Measurements from ENCODE around the gene NNMT.

The NNMT gene

DNA sequence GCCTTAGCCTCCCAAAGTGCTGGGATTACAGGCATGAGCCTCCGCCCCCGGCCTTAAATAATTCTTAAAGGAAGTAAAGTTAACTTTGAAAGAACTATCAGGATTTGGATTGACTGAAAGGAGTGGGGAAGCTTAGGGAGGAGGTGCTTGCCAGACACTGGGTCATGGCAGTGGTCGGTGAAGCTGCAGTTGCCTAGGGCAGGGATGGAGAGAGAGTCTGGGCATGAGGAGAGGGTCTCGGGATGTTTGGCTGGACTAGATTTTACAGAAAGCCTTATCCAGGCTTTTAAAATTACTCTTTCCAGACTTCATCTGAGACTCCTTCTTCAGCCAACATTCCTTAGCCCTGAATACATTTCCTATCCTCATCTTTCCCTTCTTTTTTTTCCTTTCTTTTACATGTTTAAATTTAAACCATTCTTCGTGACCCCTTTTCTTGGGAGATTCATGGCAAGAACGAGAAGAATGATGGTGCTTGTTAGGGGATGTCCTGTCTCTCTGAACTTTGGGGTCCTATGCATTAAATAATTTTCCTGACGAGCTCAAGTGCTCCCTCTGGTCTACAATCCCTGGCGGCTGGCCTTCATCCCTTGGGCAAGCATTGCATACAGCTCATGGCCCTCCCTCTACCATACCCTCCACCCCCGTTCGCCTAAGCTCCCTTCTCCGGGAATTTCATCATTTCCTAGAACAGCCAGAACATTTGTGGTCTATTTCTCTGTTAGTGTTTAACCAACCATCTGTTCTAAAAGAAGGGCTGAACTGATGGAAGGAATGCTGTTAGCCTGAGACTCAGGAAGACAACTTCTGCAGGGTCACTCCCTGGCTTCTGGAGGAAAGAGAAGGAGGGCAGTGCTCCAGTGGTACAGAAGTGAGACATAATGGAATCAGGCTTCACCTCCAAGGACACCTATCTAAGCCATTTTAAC lies at the start of gene NNMT:
TSS of gene NNMT (plus strand) at position 724 of the 929 bp plus-strand sequence. CDS start at position 882, 158 bp downstream.
- DNase-seq (ENCODE audit: low read depth), result peak; percentile 90

DNA sequence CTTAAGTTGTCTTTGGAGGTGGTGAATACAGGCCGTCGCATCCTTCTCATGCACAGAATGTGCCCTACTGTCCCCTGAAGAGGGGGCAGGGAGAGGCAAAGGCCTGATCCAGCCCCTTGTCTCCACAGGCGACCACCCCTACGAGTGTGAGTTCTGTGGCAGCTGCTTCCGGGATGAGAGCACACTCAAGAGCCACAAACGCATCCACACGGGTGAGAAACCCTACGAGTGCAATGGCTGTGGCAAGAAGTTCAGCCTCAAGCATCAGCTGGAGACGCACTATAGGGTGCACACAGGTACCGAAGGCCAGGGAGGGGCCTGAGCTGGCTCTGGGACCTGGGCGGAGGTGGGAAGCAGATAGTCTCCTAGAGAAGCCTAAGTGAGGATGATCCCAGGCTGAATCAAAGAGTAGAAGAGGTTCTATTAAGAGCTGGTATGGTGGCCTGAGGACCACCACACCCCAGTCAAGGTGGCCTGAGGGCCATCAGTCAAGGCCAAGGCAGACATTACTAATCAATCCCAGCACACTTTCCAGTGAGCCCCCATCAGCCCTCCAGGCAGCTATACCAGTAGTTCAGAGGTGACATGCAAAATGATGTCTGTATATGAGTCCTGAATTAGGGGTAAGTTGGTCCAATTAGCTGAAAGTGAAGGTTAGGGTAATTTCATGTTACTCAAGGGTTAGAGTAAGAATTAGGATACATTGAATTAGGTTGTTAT lies 49.0 kb upstream of the NNMT start:
- no peak for DNase-seq (ENCODE audit: low read depth)

DNA sequence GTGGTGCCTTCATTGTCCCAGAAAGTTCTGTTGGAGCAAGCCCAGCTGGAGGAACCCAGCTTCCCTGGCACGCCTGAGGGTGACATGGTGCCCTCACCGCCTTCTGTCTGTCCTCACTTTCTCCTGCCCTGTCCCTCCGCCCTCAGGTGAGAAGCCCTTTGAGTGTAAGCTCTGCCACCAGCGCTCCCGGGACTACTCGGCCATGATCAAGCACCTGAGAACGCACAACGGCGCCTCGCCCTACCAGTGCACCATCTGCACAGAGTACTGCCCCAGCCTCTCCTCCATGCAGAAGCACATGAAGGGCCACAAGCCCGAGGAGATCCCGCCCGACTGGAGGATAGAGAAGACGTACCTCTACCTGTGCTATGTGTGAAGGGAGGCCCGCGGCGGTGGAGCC lies 46.0 kb upstream of the NNMT start:
- no peak for DNase-seq (ENCODE audit: low read depth)

GRCh38 chr11:114250993-114251814 lies 45.0 kb upstream of the NNMT start:
- no peak for DNase-seq (ENCODE audit: low read depth)

DNA sequence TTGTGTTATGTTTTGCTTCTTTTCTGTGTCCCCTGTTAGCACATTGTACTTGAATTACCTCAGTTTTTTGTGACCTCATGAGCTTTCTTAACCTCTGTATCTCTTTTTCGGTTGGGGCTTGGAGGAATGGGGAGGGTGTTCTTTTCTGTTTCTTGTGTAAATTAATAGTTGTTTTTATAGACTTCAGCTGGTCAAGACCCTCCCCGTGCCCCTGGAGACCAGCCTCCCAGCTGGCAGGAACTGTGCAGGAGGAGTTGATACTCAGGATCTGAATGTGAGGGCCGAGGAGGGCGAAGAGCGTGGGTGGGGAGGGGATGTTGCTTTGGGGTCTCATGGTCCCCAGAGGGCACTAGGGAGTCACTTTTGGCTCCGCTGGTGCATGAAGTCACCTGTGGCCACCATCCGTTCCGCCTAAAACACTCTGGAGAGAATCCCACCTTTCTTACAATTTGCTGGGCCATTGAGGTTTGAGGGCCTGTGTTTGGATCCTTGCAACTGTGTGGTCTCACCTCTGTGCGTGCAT lies 44.3 kb upstream of the NNMT start:
- DNase-seq (ENCODE audit: low read depth), result no peak

- DNase-seq (ENCODE audit: low read depth), result no peak
These were observed 43.4 kb upstream of the NNMT start for GRCh38 chr11:114252767-114253166.

DNA sequence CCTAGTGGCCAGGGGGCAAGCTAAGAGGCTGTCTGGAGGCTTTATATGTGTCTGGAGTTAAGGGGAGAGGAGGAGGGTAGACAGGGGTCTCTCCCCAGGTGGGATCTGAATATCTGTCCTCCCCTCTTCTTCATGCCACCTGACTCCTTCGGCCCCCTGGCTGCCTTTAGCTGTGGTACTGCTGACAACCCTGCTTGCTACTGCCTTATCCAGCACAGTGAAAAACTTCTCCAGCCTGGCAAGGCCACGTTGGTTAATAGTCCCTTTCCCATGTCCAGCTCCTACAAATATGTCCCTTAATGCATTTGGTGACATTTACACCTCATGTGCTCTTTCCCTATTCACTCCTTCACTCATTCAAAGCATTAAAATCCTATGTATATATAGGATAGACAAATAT lies 42.4 kb upstream of the NNMT start:
- no peak for DNase-seq (ENCODE audit: low read depth)

DNA sequence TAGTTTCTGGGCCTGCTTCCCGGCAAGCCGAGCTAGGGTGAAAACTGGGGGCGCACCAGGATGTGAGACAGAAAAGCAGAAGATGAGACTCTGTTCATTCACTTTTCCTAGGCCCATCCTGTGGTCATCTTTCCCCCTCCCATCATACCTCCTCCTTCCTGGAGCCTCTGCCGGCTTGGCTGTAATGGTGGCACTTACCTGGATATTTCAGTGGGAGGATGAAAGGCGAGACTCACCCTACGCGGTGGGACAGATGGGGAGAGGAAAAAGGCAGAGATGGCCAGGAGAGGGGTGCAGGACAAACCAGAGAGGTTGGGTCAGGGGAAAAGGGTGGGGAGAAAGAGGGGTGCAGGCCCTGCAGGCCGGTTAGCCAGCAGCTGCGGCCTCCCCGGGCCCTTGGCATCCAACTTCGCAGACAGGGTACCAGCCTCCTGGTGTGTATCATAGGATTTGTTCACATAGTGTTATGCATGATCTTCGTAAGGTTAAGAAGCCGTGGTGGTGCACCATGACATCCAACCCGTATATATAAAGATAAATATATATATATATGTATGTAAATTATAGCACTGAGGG lies 41.5 kb upstream of the NNMT start:
- DNase-seq (ENCODE audit: low read depth), result no peak

DNA sequence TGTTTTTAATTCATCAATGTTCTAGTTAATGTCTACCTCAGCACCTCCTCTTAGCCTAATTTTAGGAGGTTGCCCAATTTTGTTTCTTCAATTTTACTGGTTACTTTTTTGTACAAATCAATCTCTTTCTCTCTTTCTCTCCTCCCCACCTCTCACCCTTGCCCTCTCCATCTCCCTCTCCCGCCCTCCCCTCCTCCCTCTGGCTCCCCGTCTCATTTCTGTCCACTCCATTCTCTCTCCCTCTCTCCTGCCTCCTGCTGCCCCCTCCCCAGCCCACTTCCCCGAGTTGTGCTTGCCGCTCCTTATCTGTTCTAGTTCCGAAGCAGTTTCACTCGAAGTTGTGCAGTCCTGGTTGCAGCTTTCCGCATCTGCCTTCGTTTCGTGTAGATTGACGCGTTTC lies 40.9 kb upstream of the NNMT start:
- no peak for DNase-seq (ENCODE audit: low read depth)

DNA sequence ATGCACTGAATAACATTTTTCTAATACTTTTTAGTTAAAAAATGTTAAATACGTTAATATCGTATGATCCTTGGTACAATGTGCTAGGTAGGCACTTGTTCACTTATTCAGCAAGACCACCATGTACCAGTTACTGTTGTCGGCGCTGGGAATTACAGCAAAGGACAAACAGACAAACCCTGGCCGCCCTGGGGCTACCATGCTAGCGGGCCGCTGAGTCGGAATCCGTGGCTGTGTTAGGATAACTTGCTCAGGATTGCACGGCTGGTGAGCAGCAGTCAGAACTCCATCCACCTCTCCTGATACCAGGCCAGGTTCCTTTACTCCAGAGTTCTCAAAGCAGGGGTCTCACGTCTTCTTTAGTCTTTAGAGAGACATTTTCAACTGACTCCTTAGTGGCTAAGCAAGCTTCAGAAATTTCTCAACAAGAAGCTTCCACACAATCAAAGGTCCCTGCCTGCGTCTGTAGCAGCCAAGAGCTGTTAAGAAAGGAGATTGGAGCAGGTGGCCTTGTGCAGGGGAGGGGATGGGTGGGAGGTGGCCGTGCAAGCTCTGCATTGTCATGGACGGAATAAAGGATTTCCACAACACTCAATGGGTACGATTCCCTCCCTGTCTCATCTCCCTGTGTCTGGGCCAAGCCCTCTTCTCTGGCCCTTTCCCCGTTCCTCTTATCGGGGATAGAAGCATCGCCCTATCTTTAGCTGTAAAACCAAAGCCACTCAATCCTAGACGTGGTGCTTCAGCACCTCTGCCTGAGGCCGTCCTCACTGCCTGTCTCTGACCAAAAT lies 39.8 kb upstream of the NNMT start:
- no peak for DNase-seq (ENCODE audit: low read depth)

DNA sequence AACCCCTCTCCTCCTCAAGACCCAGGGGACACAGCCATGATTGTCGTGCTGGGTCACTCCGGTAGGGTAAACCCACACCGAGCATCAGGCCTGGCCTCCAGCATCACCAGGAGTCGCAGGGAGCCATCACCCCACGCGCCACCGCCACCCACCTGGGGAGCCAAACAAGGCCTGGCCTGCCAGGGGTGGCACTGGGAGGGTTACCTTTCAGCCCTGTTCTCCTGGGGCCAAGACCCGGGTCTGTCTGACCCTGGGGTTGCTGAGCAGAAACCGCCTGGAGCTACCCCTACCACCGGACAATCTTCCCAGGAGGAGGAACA lies 39.3 kb upstream of the NNMT start:
- no peak for DNase-seq (ENCODE audit: low read depth)

DNA sequence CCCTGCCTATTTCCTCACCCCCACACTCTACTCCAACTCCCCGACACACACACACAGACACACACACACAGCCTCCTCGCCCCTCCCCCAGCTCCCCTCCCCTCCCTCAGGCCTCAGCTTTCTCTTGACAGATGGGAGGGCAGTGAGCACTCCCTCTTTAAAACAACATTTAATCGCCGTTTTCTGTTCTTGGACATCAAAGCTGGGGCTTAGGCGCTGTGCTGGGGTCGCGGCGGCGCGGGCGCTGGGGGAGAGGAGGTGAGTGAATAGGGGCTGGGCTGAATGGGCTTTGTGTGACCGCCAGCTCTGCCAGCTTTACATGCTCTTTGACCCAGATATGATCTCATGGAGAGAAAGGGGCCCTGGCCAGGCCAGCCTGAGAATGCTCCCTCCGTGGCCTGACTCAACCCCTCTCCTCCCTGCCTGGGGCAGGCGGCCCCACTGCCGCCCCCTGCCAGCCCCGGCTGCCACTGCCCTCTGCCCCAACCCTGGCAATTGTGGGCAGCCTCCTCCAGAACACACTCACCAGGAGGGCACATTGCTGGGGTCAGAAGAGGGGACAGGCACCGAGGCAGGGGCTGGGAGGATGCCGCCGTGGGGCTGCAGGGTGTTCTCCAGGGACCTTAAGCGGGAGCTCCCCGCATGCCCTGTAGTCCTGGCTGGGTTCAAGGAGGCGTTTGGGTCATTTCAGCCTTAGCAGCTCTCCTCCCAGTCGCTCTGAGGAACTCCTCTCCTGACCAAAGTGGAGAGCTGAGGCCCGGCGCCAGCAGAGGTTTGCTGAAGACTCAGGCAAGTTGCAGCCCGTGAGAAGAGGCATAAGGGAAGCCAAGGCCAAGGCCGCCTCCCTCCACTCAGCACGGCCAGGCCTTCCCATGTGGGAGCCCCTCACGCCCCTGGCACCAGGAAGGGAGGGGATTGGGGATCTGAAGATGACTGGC lies 38.3 kb upstream of the NNMT start:
- peak; percentile 8 for DNase-seq (ENCODE audit: low read depth)

DNA sequence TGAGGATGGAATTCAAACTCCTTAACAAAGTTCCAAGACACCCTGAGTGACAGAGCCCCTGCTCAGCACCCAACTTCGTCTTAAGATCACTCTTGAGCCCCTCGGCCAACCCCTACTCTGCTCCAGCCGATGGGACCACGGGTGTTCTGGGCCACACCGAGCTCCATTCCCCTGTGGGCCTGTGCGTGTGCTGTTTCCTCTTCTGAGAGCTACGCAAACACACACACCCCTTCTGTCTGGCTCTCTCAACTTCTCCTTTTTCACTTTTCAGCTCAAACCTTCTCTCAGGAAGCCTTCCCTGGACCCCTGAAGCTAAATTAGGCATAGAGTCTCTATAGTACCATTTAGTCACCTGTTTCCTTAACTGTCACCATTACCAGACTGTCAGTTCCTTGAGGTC lies 37.5 kb upstream of the NNMT start:
- DNase-seq (ENCODE audit: low read depth), result no peak

DNA sequence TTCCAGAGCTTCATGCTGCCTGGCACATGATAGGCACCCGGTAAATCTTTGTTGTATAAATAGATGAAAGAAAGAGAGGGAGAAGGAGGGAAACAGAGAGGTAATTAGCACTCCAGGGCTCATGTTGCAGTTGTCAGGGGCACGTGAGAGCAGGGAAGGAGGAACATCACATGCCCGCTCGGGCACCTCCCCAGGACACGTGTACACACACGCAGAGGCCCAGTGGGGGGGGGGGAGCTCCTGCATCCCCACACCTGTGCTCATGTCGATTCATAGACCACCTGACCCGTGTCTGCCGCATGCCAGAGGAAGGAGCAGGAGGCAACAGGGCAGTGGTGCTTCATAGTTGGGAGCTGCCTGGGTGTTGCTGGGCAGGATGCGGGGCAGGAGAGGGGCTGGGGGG lies 37.1 kb upstream of the NNMT start:
- DNase-seq (ENCODE audit: low read depth), result no peak

- no peak for DNase-seq (ENCODE audit: low read depth)
These were observed 36.6 kb upstream of the NNMT start for GRCh38 chr11:114259551-114259983.

DNA sequence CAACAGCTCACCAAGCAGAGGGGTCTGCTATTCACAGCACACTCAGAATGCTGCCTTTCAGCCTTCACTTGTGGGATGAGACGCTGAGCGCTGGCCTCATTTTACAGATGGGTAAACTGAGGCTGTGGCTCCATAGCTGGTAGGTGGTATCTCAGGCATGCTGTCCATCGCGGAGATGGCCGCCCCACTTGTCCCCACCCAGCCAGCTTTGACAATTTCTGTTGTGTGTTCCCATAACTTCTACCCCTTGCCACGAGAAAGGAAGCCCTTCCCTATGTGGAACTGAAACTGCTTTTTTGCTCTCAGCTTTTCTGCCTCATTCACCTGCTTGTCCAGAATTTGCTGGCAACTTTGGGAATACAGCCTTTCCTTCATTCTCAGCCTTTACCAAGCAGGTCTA lies 36.1 kb upstream of the NNMT start:
- no peak for DNase-seq (ENCODE audit: low read depth)

DNA sequence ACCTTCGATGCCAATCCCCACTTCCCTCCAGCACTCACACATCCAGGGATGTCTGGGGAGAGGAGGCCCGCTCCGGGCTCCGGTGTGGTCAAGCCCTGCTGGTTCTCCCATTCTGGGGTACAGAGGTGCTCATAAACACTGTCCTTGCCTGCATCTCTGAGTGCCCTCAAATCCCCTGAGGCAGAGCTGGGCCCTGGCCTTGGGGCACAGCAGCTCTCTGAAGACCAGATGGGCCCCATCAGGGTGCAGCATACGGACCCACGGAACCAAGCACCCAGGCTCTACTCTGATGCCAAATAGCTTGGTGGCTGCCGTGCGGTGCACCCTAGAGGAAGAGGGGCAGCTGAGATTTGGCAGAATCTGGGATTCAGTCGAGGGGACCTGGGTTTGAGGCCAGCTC lies 35.7 kb upstream of the NNMT start:
- no peak for DNase-seq (ENCODE audit: low read depth)

DNA sequence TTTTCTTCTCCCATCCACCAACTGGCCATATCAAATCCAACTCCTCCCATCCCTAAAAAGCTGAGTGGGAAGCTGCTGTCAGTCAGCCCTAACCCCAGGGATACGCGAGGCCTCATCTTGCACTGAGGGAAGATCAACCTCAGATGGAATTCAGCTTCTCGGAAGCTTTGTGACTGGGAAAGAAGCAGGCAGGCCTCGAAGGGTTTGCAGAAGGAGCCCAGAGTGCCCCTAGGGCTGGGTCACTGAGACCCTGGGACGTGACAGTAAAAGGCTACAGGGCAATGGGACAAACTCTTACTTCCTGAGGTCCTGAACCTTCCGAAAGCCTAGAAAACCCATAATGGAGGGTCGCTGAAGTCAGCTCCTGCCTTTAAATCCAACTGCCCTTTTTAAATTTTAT lies 34.4 kb upstream of the NNMT start:
- no peak for DNase-seq (ENCODE audit: low read depth)

GRCh38 chr11:114262681-114263512 lies 33.3 kb upstream of the NNMT start:
- DNase-seq (ENCODE audit: low read depth), result peak; percentile 64

All from ELR (cell line).